GM20000 (cell line): Measurements from ENCODE around the gene PMM2.

ENCODE experiments used
- DNase-seq: peaks from one replicate; pipeline ENCODE4 v3.0.0; 2012; ENCODE audit warnings: low spot score
- TF ChIP-seq, protein P1 (sequence below): IDR thresholded peaks from 2 replicates; pipeline ENCODE4 v1.5.1; 2012; ENCODE audit warnings: mild to moderate bottlenecking, control low read depth; ENCODE audit errors: extremely low read depth, missing control alignments

PMM2 gene

DNA sequence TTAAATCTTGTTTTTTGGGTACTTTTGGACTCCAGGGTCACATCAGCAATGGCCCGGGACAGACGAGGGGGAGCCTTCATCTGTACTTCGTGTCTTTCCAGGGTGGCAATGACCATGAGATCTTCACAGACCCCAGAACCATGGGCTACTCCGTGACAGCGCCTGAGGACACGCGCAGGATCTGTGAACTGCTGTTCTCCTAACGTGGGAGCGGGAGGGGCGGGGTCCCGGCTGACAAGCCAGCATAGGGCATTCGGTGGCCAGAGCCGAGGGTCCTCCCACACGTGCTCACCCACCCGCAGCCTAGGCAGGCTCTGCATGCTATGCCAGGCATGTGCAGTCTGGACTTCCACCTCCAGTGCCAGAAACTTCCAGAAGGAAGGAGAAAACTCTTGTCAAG, 50.0 kb downstream of the PMM2 start:
- TF ChIP-seq, protein P1, sequence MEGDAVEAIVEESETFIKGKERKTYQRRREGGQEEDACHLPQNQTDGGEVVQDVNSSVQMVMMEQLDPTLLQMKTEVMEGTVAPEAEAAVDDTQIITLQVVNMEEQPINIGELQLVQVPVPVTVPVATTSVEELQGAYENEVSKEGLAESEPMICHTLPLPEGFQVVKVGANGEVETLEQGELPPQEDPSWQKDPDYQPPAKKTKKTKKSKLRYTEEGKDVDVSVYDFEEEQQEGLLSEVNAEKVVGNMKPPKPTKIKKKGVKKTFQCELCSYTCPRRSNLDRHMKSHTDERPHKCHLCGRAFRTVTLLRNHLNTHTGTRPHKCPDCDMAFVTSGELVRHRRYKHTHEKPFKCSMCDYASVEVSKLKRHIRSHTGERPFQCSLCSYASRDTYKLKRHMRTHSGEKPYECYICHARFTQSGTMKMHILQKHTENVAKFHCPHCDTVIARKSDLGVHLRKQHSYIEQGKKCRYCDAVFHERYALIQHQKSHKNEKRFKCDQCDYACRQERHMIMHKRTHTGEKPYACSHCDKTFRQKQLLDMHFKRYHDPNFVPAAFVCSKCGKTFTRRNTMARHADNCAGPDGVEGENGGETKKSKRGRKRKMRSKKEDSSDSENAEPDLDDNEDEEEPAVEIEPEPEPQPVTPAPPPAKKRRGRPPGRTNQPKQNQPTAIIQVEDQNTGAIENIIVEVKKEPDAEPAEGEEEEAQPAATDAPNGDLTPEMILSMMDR, result no peak
- DNase-seq, result no peak

DNA sequence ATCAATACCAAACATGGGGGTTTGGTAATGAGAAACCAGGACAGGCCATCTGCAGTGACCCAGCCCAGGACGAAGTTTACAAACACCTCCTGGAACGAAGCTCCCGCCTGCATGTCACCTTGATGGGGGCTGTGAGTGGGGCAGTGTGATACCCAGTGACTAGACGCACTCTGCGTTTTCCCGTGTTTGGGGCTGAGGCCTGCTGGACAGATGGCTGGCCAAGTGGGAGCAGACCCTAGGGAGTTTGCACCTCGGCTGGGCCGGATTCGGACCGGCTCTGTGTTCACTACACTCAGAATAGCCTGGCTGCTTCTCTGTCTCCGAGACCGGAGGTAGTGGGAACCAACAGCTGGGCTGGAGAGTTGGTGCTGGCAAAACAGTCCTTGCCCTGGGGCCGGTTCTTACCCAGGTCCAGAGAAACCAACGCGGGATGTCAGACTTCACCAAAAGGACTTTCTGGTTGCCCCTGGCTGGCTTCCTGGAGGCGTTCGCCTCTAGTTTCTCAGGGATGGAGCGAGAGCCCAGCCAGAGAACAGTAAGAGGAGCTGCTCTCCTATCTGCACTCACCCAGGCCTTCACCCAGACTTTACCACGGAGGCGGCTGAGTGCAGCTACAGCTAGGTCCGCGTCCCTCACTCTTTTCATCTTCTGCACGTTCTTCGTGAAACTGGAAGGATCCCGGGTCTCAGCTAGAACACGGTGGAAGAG, 50.7 kb downstream of the PMM2 start:
- DNase-seq, result no peak
- TF ChIP-seq, protein P1, result no peak

DNA sequence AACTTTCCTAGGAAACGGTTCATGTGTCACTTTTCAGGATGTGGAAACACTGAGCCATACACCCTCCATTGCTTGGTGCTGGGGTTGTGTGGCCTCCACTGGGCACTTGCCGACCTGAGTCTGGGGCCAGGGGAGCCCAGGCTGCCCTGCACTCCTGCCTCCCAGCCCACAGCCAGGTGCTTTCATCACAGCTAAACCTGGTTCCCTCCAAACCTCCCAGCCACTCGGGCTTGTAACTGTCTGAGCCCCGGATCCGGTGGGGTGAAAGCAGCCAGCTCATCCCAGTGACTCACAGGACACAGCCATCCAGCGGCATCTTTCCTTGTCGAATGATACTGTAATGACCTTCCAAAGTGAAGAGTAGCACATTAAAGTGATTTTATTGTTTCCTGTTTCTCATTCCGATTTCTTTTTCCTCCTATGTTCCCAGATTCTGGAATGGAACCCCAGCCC, 51.3 kb downstream of the PMM2 start:
- DNase-seq, result no peak
- TF ChIP-seq, protein P1, result no peak

DNA sequence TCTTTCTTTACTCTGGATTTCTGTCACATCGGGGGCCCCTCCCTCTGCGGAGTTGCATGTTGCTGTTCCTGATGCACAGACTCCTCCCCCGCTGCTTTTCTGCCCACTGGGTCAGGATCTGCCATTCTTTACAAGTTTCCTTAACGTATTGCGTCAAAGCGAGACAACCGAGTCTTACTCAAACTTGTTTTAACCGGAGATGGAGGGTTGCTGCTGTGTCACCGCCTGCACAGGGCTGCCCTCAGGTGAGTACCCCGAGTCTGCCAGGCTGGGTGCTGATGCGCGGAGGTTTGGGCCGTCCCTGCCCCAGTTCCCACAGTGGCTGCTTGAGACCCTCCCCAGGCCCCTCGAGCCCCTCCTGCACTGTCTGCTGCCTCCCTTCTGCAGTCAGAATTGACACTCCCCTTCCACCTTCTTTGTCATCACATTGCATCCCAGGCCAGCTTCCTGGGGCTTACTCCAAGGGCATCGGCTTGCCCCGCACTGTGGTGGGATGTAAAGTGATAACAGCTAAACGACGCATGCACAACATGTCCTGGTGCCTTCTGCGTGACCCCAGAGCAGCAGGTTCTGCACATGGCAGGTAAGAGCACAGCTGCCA, 51.9 kb downstream of the PMM2 start:
- TF ChIP-seq, protein P1, result no peak
- no peak for DNase-seq

DNA sequence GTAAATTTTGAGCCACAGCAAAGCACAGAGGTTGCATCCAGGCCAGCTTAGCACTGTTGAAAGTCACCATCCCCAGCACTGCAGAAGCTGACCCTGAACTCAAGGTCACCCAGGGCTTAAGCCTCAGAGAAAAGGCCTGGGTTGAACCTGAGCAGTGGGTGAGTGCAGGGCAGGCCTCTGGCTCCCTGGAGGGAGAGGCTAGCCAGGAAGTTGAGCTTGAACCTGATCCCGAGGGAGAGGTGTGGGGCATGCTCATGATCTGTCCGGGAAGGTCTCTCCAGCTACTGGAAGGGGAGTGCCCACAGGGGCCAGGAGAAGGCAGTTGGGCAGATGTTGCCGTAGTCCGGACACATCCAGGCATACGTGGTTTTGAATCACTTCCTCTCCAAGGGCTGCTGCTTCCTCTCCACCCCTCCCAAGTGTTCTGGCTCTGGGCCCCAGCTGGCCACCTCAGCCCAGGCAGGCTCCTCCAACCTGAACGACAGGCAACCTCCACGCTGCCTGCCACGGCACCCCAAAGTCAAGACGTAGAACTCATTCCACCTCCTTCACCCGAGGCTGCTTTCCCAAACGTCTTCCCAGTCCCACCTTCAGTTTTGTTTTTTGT, 52.7 kb downstream of the PMM2 start:
- DNase-seq, result no peak
- TF ChIP-seq, protein P1, result no peak

DNA sequence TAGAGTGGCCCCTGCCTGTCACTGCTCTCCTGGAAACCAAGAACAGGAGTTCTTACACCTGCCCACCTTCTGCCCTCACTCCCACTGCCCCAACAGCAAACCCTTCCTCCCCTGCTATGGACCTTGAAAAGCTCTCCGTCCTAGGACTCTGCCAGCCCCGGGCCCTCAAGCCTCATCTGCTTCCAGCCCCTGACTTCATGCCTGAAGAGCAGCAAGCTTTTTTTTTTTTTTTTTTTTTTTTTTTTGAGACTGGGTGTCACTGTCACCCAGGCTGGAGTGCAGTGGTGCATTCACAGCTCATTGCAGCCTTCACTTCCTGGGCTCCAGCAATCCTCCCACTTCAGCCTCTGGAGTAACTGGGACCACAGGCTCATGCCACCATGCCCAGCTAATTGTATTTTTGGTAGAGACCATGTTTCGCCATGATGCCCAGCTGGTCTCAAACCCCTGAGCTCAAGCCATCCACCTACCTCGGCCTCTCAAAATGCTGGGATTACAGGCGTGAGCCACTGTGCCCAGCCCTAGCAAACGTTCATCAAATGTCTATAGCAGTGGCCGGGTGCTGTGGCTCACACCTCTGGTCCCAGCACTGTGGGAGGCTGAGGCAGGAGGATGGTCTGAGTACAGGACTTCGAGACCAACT, 54.2 kb downstream of the PMM2 start:
- TF ChIP-seq, protein P1, result no peak
- no peak for DNase-seq

DNA sequence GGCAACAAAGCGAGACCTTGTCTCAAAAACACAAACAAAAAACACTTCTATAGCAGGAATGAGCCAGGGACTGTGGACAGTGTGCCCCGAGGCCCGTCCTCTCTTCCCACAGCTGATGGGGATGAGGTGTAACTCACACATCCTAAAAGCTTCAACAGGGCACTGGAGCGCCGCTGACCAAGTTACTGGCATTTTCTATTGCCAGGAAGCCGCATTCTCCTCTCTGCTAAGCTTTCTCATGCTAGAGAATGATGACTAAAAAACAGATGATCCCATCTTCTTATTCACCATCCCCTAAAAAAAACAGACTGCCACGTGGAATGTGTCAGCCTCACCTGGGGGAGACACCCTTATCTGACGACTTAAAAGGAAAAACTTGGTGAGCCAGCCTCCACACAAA, 54.9 kb downstream of the PMM2 start:
- DNase-seq, result no peak
- TF ChIP-seq, protein P1, result no peak
